ENCODE results near the gene CCDC88C. TPM values are rescaled to one million over a fixed set of nuclear protein-coding genes. Genes with fewer than 3 reads are reported as not detected.

CCDC88C gene
- total RNA-seq, 1 donor from 2014 or later = 17.8 TPM

DNA sequence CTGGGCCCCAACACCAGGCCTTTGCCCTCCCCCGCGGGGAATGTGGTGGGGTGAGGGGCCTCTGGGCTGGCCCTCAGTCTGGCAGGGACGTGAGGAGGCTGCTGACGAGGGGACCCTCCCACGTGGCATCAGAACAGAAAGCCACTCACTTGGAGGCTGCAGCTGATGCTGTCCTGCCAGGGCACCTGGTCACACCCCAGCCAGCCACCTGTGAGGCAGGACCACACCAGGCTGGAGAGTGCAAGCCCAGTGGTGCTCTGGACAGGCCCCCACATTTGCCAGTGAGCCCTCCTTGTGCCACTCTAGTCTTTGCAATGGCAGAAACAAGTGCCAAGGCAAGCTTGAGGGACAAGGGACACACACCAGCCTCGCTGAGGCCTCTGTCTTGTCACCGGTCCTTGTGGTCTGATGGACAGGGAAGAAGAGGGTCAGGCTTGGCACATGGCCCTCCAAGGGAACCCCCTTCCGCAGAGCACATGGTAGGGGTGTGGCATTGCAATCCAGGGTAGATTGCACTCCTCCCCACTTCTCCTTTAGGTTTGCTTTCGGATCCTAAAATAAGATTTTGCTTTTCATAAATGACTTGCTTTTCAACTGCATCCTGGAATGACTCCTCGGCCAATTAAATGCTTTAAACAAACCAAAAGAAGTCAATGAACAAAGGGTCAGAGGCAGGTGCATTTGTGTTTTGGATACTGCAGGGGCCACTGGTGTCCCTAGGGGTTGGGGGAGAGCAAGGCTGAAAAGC is 53.7 kb downstream of the CCDC88C start:
- Histone ChIP-seq H3K4me2 (peak overlapping the region; percentile 12), H3K36me3 (no peaks in the 10 kb centered on the region), H3K9me3 (ENCODE audit: low read depth) (no peaks in the 10 kb centered on the region), H3K4me3 (no peak overlapping the region), H3K79me2 (ENCODE audit: low read depth) (peaks cover 95% of the 10 kb centered on the region), H3F3A (ENCODE audit: low read depth) (peaks cover 3% of the 10 kb centered on the region), H2AFZ (replicated peaks) (no peak overlapping the region), H3K27me3 (no peaks in the 10 kb centered on the region), H3K4me1 (peaks cover 28% of the 10 kb centered on the region), H3K9ac (no peak overlapping the region), H4K20me1 (ENCODE audit: low read depth) (peaks cover 44% of the 10 kb centered on the region), H3K27ac (no peak overlapping the region)
- Mint-ChIP-seq H3K4me1 (peaks cover 39% of the 10 kb centered on the region), H3K9me3 (no peaks in the 10 kb centered on the region), H3K36me3 (no peaks in the 10 kb centered on the region), H3K27ac (no peak overlapping the region), H3K4me3 (no peak overlapping the region), H3K27me3 (ENCODE audit: insufficient read depth, low read depth) (peaks cover 7% of the 10 kb centered on the region)
- TF ChIP-seq EZH2phosphoT487 (IDR thresholded peaks at IDR 0.05) = no peak
- TF ChIP-seq CTCF (IDR thresholded peaks at IDR 0.05) = no peak
- TF ChIP-seq EZH2 (IDR thresholded peaks at IDR 0.05) = no peak
- no peak for DNase-seq (ENCODE audit: low spot score)

DNA sequence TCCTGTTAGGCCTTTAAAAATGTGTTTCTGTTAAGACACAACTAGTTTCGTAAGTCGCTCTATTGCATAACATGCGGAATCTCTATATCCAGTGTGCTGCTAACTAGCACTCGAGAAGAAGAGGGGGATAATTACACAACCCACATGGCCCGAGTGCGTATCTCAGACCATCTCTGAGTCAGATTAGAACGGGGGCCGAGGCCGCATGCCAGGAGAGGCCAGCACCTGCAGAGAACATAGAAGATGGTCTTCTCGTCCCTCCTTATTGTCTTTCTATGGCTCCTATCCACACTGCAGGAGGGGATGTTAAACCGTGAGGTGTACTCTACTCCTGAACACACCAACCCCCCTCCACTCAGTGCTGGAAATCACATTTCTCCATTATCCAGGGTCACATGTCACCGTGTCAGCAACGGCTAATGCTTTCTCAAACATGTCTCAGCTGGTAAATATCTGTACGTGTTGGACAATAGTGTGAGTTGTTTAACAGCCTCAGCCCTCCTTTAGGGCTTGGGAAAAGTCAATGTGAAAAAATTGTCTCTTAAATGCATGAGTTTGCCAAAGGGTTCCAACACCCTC is 56.3 kb downstream of the CCDC88C start:
- H3K79me2 ChIP-seq (ENCODE audit: low read depth) = peaks cover 68% of the 10 kb centered on the region
- Mint-ChIP-seq H3K9me3 (no peaks in the 10 kb centered on the region), H3K4me1 (peaks cover 28% of the 10 kb centered on the region), H3K27me3 (ENCODE audit: insufficient read depth, low read depth) (peaks cover 6% of the 10 kb centered on the region), H3K4me3 (no peak overlapping the region), H3K36me3 (peaks cover 2% of the 10 kb centered on the region), H3K27ac (no peak overlapping the region)
- H3K27ac ChIP-seq = no peak overlapping the region
- H2AFZ ChIP-seq (replicated peaks) = no peak overlapping the region
- no peak for DNase-seq (ENCODE audit: low spot score)
- H3K27me3 ChIP-seq = no peaks in the 10 kb centered on the region
- H4K20me1 ChIP-seq (ENCODE audit: low read depth) = peaks cover 21% of the 10 kb centered on the region
- peaks cover 17% of the 10 kb centered on the region for H3K4me1 ChIP-seq
- no peak for TF ChIP-seq CTCF (IDR thresholded peaks at IDR 0.05)
- TF ChIP-seq EZH2 (IDR thresholded peaks at IDR 0.05) = no peak
- TF ChIP-seq EZH2phosphoT487 (IDR thresholded peaks at IDR 0.05) = no peak
- H3F3A ChIP-seq (ENCODE audit: low read depth) = peaks cover 3% of the 10 kb centered on the region
- no peak overlapping the region for H3K9ac ChIP-seq
- H3K4me2 ChIP-seq = no peak overlapping the region
- H3K9me3 ChIP-seq (ENCODE audit: low read depth) = no peaks in the 10 kb centered on the region
- H3K4me3 ChIP-seq = no peak overlapping the region
- H3K36me3 ChIP-seq = no peaks in the 10 kb centered on the region

DNA sequence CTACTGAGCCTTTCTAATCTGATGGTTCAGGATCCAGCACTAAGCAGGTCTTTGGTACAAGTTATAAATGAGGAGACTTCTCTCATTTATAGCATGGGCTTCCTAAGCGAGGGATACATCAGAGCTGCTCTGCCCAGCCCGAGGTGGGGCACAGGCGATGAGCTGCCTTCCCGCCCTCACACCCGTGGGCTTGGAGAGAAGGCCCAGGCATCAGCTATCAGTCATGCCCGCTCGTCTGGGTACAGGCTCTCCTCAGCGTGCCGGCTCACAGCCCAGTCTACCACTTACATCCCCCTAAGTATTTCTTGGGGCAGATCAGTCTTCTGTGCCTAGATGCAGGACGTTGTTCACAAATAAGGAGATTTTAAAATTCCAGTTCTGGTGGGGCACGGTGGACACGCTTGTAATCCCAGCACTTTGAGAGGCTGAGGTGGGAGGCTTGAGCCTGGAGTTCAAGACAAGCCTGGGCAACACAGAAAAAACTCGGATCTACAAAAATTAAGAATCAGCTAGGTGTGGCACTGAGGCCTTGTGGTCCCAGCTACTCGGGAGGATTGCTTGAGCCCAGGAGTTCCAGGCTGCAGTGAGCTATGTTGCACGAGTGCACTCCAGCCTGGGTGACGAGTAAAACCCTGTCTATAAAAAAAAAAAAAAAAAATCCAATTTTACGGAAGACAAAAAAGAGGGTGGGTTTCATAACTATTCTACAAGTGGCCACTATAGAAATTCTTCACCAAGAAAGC is 57.0 kb downstream of the CCDC88C start:
- Histone ChIP-seq H3K4me2 (no peak overlapping the region), H2AFZ (replicated peaks) (no peak overlapping the region), H3F3A (ENCODE audit: low read depth) (peaks cover 3% of the 10 kb centered on the region), H3K4me3 (no peak overlapping the region), H3K36me3 (no peaks in the 10 kb centered on the region), H3K4me1 (peaks cover 23% of the 10 kb centered on the region), H3K9ac (no peak overlapping the region), H3K27ac (no peak overlapping the region), H4K20me1 (ENCODE audit: low read depth) (peaks cover 26% of the 10 kb centered on the region), H3K79me2 (ENCODE audit: low read depth) (peaks cover 62% of the 10 kb centered on the region), H3K9me3 (ENCODE audit: low read depth) (no peaks in the 10 kb centered on the region), H3K27me3 (no peaks in the 10 kb centered on the region)
- no peak for TF ChIP-seq EZH2phosphoT487 (IDR thresholded peaks at IDR 0.05)
- no peak for TF ChIP-seq CTCF (IDR thresholded peaks at IDR 0.05)
- TF ChIP-seq EZH2 (IDR thresholded peaks at IDR 0.05) = no peak
- Mint-ChIP-seq H3K4me3 (no peak overlapping the region), H3K27ac (no peak overlapping the region), H3K9me3 (no peaks in the 10 kb centered on the region), H3K36me3 (peaks cover 2% of the 10 kb centered on the region), H3K4me1 (peaks cover 34% of the 10 kb centered on the region), H3K27me3 (ENCODE audit: insufficient read depth, low read depth) (peaks cover 6% of the 10 kb centered on the region)
- DNase-seq (ENCODE audit: low spot score) = no peak
